ENCODE data around the gene SLAIN2.

DNA sequence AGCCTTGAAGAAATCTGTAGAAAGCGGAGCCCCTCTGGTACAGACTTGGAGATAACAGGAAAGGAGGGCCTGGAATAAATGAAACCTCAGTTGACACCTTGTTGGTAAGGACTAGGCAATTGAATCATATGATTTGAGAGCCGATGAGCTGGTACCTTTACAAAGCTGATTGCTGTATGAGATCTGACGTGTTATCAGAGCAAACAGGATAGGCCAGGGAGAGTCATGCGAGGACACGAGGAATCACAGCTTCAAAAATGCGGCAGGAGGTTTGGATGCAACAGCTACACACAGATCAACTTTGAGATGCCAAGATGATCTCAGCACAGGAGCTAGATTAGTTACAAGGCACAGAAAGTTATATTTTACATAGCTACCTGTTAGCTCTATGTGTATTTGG, 134.4 kb downstream of the SLAIN2 start:
- TF ChIP-seq, protein P1, sequence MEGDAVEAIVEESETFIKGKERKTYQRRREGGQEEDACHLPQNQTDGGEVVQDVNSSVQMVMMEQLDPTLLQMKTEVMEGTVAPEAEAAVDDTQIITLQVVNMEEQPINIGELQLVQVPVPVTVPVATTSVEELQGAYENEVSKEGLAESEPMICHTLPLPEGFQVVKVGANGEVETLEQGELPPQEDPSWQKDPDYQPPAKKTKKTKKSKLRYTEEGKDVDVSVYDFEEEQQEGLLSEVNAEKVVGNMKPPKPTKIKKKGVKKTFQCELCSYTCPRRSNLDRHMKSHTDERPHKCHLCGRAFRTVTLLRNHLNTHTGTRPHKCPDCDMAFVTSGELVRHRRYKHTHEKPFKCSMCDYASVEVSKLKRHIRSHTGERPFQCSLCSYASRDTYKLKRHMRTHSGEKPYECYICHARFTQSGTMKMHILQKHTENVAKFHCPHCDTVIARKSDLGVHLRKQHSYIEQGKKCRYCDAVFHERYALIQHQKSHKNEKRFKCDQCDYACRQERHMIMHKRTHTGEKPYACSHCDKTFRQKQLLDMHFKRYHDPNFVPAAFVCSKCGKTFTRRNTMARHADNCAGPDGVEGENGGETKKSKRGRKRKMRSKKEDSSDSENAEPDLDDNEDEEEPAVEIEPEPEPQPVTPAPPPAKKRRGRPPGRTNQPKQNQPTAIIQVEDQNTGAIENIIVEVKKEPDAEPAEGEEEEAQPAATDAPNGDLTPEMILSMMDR (IDR thresholded peaks at IDR 0.05; ENCODE audit: low read depth, low read length, poor library complexity, severe bottlenecking): no peak
- no peak for TF ChIP-seq EZH2phosphoT487 (IDR thresholded peaks at IDR 0.05; ENCODE audit: borderline replicate concordance, low read length)
